GM21381 (cell line): ENCODE results near the gene RFC2.
"Not testable (repeated sequence)": the region's sequence is repeated elsewhere in the genome, so short reads cannot be mapped to it uniquely, and the experiment has no call there.

ENCODE experiments used
- ATAC-seq: cut with Tn5 transposase; IDR thresholded peaks from one replicate; pipeline ENCODE4 v1.9.1; 2021; ENCODE audit warnings: mild to moderate bottlenecking, moderate library complexity; ENCODE audit not compliant: unreplicated experiment

Gene RFC2

GRCh38 chr7:74219416-74219815 lies 34.8 kb downstream of the RFC2 start:
- no peak for ATAC-seq

- ATAC-seq = no peak
Observed at GRCh38 chr7:74218343-74218698, 35.9 kb downstream of the RFC2 start.

- ATAC-seq = peak; percentile 52
Observed at GRCh38 chr7:74217455-74218342, 36.5 kb downstream of the RFC2 start.

- ATAC-seq = no peak
Observed at GRCh38 chr7:74216361-74216761, 37.8 kb downstream of the RFC2 start.

- ATAC-seq = no peak
Observed at GRCh38 chr7:74215921-74216320, 38.3 kb downstream of the RFC2 start.

GRCh38 chr7:74214816-74215630 lies 39.2 kb downstream of the RFC2 start:
- no peak for ATAC-seq

- ATAC-seq = no peak
Observed at GRCh38 chr7:74212661-74213060, 41.5 kb downstream of the RFC2 start.

GRCh38 chr7:74208241-74208640 lies 46.0 kb downstream of the RFC2 start:
- not testable (repeated sequence) for ATAC-seq

GRCh38 chr7:74207586-74207985 lies 46.6 kb downstream of the RFC2 start:
- no peak for ATAC-seq

- peak; percentile 35 for ATAC-seq
Observed at GRCh38 chr7:74206589-74207120, 47.5 kb downstream of the RFC2 start.

- not testable (repeated sequence) for ATAC-seq
Observed at GRCh38 chr7:74206052-74206451, 48.1 kb downstream of the RFC2 start.

- ATAC-seq = no peak
Observed at GRCh38 chr7:74203956-74204618, 50.1 kb downstream of the RFC2 start.

- no peak for ATAC-seq
Observed at GRCh38 chr7:74202841-74203556, 51.2 kb downstream of the RFC2 start.

GRCh38 chr7:74199551-74200355 lies 54.4 kb downstream of the RFC2 start:
- no peak for ATAC-seq

- no peak for ATAC-seq
Observed at GRCh38 chr7:74197449-74198124, 56.6 kb downstream of the RFC2 start.

- ATAC-seq = not testable (repeated sequence)
Observed at GRCh38 chr7:74195968-74196654, 58.1 kb downstream of the RFC2 start.

- not testable (repeated sequence) for ATAC-seq
Observed at GRCh38 chr7:74195139-74195860, 58.9 kb downstream of the RFC2 start.

GRCh38 chr7:74194686-74195085 lies 59.5 kb downstream of the RFC2 start:
- ATAC-seq = no peak
